NCI-H2227 (cell line): Measurements from ENCODE around the gene AGT.
"Not testable (repeated sequence)": the region's sequence is repeated elsewhere in the genome, so short reads cannot be mapped to it uniquely, and the experiment has no call there.

Experiments
- DNase-seq: peaks from one replicate; lab custom pipeline; 2025; ENCODE audit not compliant: unreplicated experiment; lab: John Stamatoyannopoulos, UW

The AGT gene

DNA sequence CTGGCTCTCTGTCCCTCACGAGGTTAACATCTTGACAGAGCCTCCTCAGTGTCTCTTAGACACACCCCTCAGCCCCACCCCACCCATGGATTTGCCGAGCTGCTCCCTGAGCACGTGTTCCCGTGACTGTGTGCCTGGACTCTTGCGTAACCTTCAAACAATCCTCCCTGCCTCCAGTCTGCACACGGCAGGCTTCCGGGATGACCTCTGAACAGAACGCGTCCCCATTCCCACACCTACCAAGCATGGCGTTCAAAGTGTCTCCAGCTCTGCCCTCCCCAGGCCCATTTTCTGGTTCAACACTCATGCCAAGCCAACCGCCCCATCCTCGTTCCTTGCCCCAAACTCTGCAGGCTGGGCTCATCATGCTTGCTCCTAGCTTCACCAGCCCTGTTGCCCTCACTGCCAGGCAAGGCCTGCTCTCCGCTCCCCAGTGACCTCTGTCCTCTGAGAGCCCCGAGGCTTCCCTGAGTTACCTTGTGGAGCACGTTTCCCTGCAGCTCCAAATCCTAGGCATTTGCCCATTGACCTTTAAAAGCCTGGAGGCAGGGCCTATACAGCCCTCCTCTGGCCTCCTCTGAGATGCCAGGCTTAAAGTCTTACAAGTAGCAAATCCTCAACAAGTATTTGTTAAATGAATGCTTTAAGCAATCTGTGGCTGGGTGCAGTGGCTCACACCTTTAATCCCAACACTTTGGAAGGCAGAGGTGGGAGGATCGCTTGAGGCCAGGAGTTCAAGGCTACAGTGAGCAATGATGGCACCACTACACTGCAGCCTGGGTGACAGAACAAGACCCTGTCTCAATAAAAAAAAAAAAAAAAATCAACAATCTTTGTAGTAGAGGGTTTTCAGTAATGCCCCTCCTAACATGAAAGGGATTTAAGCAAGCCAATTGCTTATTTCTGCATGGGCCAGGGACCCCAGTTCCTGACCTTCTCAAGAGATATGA, 5.0 kb downstream of the AGT start:
- DNase-seq: no peak

DNA sequence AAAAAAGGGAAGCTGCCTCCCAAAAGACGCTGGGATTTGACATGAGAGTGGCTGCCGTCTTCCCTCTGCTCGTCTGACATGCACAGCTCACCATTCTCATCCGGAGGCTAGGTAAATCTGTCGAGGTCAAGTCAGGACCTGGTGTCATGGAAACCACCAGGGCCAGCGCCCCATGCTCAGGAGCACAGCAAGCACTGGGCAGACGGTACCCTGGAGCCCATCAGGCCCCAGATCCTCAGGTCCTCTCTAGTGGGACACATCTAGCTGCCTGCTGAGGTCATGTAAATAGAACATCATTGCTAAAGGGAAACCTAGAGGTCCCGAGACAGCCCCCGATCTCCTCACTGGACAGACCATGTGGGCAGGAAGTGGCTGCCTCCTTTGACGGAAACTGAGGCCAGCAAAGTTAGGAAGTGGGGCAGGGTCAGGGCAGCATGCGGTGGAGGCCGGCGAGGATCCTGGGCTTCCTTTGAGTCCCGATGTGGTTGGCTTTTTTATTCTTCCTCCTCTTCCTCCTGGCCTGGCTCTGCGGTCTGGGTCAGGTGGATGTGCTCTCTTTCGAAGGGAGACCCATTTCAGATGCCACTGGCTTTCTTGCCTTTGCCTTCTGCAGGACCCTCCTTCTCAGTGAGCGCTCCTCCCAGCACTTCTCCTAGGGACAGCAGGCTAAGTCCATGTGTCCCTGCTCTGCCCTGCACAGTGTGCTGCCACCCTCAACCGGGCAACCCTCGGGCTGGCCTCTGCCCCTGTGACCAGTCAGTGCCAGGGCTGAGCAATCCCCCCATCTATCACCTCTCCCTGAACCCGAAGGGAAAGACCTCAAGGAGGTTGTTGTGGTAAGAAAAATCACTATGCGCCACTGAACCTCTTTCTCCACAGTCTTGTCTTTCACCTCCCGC, 5.9 kb downstream of the AGT start:
- DNase-seq: no peak

DNA sequence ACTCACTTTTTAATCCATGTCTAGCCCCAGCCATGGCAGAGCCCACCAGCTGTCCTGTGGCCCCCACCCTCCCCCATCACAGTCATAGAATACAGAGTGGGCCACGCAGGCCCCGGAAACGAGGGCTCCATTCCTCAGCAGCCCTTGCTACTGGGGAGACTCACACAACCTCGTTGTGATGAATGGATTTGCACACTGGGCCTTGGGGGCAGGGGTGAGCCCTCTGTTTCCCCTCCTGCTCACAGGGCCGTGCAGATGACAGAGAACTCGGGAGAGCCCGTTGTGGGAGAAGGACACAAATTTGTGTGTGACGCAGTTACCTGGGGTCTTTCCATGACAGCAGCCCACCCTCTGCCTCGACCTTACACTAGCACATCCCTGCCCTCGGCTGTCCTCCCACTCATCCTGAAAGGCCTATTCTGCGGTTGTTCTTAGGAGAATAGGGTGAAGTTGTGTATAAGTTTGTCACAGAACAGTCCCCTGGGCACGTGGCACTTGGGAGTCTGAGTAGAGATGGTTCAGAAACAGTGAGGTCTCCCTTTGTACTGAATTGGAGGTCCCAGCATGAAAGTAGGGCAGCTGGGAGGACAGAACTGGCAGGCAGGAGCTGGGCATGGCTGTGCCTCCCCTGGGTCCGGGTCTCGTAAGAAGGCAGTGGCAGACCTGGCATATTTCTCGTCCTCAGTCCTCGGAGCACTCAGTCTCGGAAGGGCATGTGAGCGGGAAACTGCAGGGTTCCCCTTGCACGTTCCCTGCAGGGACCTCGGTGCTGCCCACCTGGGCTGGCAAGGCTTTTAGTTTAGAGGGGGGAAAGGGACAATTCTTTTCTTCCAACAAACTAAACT, 6.8 kb downstream of the AGT start:
- no peak for DNase-seq

DNA sequence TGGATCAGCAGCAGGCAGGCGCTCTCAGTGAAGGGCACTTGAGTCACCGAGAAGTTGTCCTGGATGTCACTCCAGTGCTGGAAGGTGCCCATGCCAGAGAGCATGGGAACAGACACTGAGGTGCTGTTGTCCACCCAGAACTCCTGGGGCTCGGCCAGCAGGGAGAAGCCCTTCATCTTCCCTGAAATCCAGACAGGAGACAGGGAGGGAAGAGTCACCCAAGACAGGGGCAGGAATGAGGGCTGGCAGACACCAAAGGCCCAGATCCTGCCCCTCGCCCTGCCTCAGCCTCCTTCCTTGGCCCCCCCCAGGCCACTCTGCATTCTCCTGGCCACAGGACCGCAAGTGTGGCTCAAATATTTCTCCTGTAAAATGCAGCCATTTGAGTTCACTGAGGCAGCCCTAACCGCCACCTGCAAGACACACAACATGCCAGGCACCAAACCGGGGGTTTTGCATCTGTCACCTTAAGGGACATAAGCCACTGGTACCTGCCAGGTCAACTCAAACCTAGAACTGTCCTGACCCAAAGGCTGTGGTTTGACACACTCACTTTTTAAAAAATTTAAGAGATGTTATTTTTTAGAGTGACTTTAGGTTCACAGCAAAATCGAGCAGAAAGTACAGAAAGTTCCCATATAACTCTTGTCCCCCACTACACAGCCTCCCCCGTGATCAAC, 7.8 kb downstream of the AGT start:
- DNase-seq: no peak

DNA sequence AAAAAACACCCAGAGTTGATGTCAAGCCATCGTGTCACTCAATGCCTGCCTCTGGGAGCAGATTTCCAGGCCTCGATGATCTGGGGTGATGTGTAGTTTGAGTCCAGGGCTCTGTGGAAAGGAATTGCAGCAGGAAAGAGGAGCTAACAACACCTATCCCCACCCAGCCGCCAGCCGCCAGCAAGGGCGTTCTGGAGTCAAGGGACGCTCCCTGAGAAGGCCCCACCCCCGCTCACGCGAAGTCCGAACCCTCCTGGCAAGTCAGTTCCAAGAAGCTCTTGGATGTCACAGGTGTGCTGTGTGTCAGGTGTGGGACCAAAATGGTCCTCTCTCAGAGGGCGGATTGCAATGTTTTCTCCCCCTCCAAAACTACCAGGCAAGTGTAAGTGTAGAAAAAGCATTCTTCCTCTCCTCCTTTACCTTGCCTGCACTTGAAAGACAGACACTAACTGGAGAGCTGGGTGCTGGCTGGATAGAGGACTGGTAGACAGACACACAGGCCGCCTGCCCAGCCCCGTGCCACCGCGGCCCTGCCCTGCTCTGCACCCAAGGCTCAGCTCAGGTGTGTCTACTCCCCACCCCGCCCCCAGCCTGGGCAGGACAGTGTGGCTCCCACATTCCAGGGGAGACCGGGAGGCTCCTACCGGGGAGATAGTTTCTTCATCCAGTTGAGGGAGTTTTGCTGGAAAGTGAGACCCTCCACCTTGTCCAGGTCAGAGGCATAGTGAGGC, 8.5 kb downstream of the AGT start:
- DNase-seq: no peak

DNA sequence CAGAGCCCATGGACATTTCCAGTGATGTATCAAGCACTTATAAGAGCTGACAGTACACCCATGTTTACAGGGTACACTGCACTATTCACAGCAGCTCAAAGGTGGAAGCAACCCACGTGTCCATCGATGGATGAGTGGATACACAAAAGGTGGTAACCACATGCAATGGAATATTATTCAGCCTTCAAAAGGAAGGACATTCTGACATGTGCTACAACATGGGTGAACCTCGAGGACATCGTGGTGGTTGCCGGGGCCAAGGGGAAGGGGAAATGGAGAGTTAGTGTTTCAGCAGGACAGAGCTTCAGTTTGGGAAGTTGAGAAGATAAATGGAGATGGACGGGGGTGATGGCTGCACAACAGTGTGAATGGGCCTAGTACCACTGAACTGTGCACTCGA, 9.1 kb downstream of the AGT start:
- DNase-seq: no peak

DNA sequence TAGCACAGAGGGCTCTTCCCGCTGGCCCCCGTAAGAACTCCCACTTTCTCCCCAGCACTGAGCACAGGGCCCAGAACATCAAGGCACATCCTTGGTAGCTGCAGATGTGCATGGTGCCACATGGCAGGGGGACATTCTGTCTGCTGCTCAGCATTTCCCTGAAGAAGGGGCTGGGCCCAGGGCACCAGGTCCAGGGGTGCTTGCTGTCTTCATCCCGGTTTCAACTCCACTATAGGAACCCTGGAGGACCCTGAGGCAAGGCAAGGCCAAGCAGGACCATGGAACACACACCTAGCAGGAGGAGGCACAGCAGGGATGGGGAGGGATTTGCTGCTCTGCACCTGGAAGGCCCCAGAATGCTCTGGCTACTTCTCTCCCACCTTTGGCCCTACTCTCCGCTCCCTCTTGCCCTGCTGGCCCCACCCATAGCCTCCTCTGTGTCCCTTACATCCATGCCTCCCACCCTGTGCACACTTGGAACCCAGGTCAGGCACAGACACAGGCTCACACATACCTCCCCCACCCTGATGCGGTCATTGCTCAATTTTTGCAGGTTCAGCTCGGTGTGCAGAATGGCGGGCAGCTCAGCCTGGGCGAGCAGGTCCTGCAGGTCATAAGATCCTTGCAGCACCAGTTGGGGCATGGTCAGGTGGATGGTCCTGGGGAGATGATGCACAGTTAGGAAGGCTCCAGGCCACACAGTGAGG, 10.1 kb downstream of the AGT start:
- no peak for DNase-seq

DNA sequence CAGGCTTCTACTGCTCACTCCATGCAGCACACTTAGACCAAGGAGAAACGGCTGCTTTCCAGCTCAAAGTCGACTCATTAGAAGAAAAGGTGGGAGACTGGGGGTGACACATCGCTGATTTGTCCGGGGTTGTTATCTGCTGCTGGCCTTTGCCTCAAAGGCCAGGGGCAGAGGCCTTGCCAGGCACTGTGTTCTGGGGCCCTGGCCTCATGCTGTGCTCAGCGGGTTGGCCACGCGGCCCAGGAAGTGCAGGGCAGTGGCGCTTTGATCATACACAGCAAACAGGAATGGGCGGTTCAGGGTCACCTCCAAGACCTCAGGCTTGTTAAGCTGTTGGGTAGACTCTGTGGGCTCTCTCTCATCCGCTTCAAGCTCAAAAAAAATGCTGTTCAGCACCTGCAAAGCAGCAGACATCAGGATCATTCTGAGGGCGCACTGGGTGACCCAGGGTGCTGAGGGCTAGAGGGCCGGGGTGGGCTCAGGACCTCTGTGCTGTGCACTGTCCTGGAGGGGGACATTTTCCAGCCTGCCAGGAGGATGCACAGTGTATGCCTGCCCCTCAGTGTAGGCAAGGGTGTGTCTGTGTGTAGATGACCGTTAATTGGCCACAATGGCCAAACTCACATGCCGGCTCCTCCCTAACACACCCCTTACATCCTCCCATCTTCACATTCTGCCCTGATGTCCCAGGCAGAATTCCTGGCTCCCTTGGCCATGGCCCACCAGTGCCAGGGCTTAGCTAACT, 10.8 kb downstream of the AGT start:
- peak; percentile 49 for DNase-seq

DNA sequence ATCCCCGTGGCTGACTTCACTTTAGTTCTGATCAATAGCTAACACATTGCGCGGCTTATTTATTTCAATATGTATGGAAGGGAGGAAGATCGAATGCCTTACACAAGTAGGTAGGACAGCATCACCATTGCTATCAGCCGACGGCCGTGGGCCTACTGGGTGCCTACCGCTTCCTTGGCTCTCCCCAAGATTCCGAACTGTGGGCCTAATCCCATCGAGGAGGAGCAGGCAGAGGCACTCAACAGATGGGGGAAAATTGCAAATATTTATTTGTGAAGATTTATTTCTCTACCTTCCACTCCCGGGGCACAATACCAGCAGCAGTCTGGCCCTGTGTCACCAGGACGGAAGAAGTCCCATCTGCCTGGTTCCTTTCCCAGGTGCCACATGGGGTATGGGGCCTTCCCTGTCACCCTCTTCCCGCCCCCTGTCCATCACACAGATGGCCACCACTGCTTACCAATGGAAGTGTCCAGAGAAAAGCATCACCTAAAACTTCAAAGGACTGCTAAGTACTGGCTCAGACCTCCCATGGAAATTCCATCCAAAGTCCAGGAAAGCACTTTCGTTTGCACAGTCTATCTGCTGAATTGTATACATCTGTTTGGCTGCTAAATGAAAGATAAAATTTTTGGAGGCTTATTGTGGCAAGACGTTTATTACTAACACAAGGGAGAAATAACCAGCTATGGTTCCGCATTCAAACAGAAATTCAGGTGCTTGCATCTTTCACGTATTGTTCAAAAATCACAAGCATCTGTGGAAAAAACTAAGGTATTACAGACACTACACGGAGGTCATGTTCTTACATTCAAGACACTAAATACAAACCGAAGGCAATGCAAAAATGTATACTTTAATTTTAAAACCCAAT, 11.8 kb downstream of the AGT start:
- DNase-seq: no peak

DNA sequence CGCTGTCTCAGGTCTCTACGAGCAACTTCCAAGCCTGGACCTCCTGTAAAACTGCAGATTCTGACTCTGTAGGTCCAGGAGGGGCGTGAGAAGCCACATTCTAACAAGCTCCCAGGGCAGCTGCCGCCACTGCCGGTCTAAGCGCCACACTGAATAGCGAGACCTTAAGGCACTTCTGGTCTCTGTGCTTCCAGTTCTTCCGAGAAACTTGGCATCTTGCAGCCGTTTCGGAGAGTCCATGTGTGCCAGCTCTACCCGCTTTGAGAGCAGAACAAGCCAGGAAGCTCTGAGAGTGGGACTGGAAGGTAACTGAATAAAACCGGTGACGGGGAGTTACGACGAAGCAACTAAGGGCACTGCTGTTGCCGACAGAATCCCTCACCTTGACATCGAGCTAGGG, 12.5 kb downstream of the AGT start:
- DNase-seq: no peak

DNA sequence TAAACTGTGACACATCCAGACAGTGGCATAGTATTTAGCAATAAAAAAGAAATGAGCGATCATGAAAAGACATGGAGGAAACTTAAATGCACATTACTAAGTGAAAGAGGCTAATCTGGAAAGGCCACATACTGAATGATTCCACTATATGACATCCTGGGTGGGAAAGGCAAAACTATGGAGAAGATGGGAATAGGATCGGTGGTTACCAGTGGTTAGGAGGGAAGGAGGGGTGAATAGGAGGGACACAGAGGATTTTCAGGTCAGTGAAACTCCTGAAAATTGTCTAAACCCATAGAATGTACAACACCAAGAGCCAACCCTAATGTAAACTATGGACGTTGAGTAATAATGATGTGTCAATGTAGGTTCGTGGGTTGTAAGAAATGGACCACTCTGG, 13.8 kb downstream of the AGT start:
- DNase-seq: no peak

DNA sequence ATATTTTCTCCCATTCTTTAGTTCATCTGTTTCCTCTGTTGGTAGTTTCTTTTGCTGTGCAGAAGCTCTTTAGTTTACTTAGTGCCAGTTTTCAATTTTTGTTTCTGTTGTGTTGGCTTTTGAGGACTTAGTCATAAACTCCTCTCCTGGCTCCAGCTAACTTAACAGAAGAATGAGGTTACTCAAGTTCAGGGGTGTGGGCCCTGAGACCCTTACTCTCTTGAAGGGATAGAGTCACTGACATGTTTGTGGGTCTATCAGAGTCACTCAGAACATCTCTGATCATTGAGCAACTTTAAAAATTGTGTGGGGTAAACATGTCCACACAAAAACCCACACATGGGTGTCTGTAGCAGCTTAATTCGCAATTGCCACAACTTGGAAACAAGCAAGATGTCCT, 14.2 kb downstream of the AGT start:
- no peak for DNase-seq

DNA sequence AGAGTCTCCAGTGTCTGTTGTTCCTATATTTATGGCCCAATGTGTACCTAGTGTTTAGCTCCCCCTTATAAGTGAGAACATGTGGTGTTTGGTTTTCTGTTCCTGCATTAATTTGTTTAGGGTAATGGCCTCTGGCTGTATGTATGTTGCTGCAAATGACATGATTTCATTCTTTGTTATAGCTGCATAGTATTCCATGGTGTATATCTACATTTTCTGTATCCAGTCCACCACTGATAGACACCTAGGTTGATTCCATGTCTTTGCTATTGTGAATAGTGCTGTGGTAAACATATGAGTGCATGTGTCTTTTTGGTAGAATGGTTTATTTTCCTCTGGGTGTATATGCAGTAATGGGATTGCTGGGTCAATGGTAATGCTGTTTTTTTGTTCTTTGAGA, 15.0 kb downstream of the AGT start:
- DNase-seq: not testable (repeated sequence)

DNA sequence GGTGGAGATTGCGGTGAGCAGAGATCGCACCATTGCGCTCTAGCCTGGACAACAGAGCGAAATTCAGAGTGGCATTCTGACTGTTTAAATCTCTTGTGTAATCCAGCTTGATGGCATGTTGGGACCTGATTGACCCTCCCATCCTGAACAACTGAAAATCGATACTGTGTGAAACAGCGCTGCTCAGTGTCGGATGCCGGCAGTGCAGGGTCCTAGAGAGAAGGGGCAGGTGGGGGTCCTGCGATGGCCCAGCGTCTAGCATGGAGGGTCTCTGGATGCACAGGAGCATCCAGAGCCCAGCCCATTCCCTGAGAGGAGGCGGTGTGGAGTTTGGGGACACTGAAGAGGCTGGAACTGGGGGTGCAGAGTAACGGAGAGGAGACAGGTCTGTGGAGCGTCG, 15.8 kb downstream of the AGT start:
- DNase-seq: no peak

DNA sequence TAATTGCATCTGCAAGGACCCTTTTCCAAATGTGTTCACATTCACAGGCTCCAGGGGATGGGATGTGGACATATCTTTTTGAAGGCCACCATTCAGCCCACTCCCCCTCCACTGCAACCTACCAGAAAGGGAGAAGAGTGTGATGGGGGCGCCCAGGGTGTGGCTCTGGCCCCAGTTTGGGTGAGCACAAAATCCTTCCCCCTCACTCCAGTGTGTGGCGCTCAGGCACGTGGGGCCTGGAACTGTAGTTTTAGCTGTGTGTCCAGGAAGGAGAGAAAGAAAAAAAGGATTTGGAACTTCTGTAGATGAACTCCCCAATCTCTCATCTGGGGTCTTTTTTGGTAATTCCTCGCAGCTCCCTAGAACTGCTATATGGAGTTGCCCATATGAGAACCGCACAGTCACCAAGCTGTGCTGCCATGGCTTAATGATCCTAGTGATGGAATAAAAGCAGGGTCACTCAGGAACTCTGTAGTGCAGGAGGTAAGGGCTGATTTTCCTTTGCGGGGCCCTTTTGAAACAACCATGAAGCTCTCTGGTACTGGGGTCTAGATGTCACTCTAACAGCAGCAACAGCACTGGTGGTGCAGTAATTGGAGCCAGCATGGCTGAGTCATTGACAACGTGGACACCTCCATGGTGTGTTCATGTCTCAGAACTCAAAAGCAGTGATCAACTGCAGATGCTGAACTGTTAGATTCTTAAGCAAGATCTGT, 17.0 kb downstream of the AGT start:
- no peak for DNase-seq

DNA sequence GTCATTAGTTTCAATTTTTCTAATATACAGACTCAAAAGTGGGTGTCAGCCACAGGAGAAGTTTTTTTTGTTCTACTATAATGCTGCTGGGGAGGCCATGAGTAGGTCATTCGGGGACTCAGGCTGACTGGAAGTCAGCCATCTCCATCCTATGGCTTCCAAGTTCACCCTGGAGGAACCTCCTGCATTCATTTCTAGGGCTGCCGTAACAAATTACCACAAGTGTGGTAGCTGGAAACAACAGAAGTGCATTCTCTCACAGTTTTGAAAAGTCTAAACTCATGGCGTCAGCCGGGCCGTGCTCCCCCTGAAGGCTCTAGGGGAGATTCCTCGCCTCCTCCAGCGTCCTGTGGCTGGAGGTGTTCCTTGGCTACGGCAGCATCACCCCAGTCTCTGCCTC, 17.7 kb downstream of the AGT start:
- DNase-seq: no peak

DNA sequence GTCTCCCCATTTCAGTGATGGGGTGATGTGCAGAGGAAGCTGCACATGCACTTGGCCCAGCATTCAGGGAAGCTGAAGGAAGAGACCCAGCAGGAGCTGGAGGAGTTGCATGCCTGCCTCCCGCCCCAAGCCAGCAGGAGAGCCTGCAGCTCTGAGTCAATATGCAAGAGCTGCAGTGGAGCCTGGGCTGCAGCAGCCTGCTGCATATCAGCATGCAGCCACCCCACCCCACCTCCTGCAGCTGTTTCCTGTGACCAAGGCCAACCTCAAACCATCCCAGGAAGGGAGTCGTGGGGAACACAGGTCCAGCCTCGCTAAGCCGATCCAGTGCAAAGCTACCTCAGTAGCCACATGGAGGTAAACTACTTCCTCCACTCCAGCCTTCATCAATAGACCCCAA, 18.9 kb downstream of the AGT start:
- DNase-seq: no peak
